Thyroid gland (tissue), 4 donors: Measurements from ENCODE around the gene GEMIN5. TPM values are rescaled to one million over a fixed set of nuclear protein-coding genes. Genes with fewer than 3 reads are reported as not detected.
A peak's percentile ranks its signal among the peaks of the same experiment; 100 is the strongest.

Source experiments
- DNase-seq, 2 donors: peaks; one replicate each; pipeline ENCODE4 v3.0.0-alpha.2; 2019
- H3K27ac ChIP-seq, 3 donors: fragments of 200-600 bp; sonication (generic); 1 replicate in 2 of 3; 2 replicates in 1 of 3; pipeline ENCODE4 v1.5.1; 2016 to 2019; ENCODE audit warnings: mild to moderate bottlenecking in 1 of 3, moderate library complexity in 1 of 3
- H3K27me3 ChIP-seq: fragments of 200-600 bp; sonication (generic); one replicate; pipeline ENCODE4 v1.5.1; 2019
- H3K36me3 ChIP-seq, 2 donors: fragments of 200-600 bp; sonication (generic); one replicate each; pipeline ENCODE4 v1.5.1; 2016 to 2019
- H3K4me1 ChIP-seq, 2 donors: fragments of 200-600 bp; sonication (generic); one replicate each; pipeline ENCODE4 v1.5.1; 2017 to 2019
- H3K4me3 ChIP-seq, 3 donors: fragments of 200-600 bp; sonication (generic); replicated peaks in 1 of 3; 1 replicate in 2 of 3; 2 replicates in 1 of 3; pipeline ENCODE4 v1.5.1; 2016; ENCODE audit warnings: mild to moderate bottlenecking in 1 of 3
- H3K9me3 ChIP-seq: fragments of 200-600 bp; sonication (generic); one replicate; pipeline ENCODE4 v1.5.1; 2017
- POLR2A ChIP-seq, 2 donors: fragments of 450-650 bp; IDR thresholded peaks; one replicate each; pipeline ENCODE4 v1.6.1; 2017; ENCODE audit warnings: antibody characterized with exemption in 2 of 2, mild to moderate bottlenecking in 2 of 2, moderate library complexity in 1 of 2
- WGBS, 2 donors: methylation state at CpG; one replicate each; pipeline ENCODE4 v1.1.5; 2017; 5-methylcytosine and 5-hydroxymethylcytosine counted together
- intact Hi-C: fragments of 100-400 bp; cut with DNase I; formaldehyde crosslinking; loops from one replicate; pipeline ENCODE4 v1.15.1; 2023
- total RNA-seq, 4 donors: library from RNA; depleted of rRNA; stranded (reverse); fragments of >200 nt; gene quantifications; one replicate each; pipeline ENCODE4 v1.2.3, GENCODE V29; 2016
- TF ChIP-seq, protein P1 (sequence below), 6 experiments: fragments of 200-600 bp in 3 of 6; fragments of 450-650 bp in 3 of 6; sonication (generic) in 3 of 6; IDR thresholded peaks; one replicate each; pipeline ENCODE4 v1.5.1; 2016 to 2019; ENCODE audit warnings: antibody characterized with exemption in 6 of 6, mild to moderate bottlenecking in 2 of 6, inconsistent platforms in 1 of 6, moderate library complexity in 1 of 6

The GEMIN5 gene
- total RNA-seq, 4 donors from 2014 or later = 13.6 to 20.1 (median 15.3) TPM

GRCh38 chr5:154850255-154851062 lies 87.6 kb downstream of the GEMIN5 start, which contains the start of gene FAXDC2:
TSS of gene FAXDC2 (minus strand) at chr5:154850603. CDS start at chr5:154838178, 12,425 bp downstream.
- H3K27me3 ChIP-seq = no peaks in the 10 kb centered on the region
- no peaks in the 10 kb centered on the region for H3K36me3 ChIP-seq
- intact Hi-C loops = loop anchor here (10.0 kb wide), 1 partner anchor 96 kb away; the partner anchor contains the start of gene LARP1
- peaks cover 31% of the 10 kb centered on the region in 2 donors for H3K4me1 ChIP-seq
- no peaks in the 10 kb centered on the region for H3K9me3 ChIP-seq
- H3K27ac ChIP-seq = peak within 1 kb of the TSS; percentile 75 to 84 (median 81)
- peak; percentile 85 to 88 for DNase-seq
- H3K4me3 ChIP-seq = peak within 1 kb of the TSS in 2 of 3 donors; percentile 26 to 32
- peak; percentile 30 to 90 for TF ChIP-seq POLR2A (IDR thresholded peaks at IDR 0.05)
- TF ChIP-seq, protein P1, sequence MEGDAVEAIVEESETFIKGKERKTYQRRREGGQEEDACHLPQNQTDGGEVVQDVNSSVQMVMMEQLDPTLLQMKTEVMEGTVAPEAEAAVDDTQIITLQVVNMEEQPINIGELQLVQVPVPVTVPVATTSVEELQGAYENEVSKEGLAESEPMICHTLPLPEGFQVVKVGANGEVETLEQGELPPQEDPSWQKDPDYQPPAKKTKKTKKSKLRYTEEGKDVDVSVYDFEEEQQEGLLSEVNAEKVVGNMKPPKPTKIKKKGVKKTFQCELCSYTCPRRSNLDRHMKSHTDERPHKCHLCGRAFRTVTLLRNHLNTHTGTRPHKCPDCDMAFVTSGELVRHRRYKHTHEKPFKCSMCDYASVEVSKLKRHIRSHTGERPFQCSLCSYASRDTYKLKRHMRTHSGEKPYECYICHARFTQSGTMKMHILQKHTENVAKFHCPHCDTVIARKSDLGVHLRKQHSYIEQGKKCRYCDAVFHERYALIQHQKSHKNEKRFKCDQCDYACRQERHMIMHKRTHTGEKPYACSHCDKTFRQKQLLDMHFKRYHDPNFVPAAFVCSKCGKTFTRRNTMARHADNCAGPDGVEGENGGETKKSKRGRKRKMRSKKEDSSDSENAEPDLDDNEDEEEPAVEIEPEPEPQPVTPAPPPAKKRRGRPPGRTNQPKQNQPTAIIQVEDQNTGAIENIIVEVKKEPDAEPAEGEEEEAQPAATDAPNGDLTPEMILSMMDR (IDR thresholded peaks at IDR 0.05) = no peak
- WGBS, 2 donors = 3 to 6% methylated on average over 11 of the region's 11 CpGs

GRCh38 chr5:154849791-154850201 lies 88.2 kb downstream of the GEMIN5 start:
- Histone ChIP-seq H3K27me3 (no peaks in the 10 kb centered on the region), H3K4me3 (peak overlapping the region in 2 of 3 donors; percentile 26 to 32), H3K4me1 (peaks cover 34% of the 10 kb centered on the region in 2 donors), H3K36me3 (no peaks in the 10 kb centered on the region), H3K27ac (peak overlapping the region; percentile 75 to 84 (median 81)), H3K9me3 (no peaks in the 10 kb centered on the region)
- intact Hi-C loops = loop anchor here (10.0 kb wide), 1 partner anchor 95 kb away; the partner anchor contains the start of gene LARP1
- WGBS, 2 donors = 10 to 15% methylated on average over 2 of the region's 2 CpGs
- DNase-seq = no peak
- TF ChIP-seq, protein P1 (IDR thresholded peaks at IDR 0.05) = no peak
- TF ChIP-seq POLR2A (IDR thresholded peaks at IDR 0.05) = no peak

DNA sequence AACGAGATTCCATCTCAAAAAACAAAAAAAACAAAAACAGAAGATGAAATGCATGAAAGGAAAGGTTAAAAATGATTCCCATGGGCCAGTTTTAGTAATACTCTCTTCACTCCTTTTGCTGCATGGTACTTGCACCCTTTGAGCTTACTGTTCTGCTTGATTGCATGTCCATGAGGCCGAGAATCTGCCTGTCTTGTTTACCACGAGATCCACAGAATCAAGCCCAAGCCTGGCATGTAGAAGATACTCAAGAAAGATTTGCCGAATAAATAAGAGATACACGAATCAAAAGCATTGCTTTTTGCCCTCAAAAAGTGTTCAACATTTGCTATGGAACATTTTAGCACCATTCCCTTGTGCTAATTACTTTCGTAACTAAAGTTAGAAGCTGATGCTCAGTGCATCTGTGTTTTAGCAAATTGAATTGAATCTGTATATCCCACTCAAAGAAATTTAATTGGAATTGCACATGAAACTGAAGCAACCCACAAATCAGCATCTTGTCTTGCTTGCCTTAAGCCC lies 88.7 kb downstream of the GEMIN5 start:
- H3K36me3 ChIP-seq = no peaks in the 10 kb centered on the region
- intact Hi-C loops = no loop called here
- H3K27me3 ChIP-seq = no peaks in the 10 kb centered on the region
- no peaks in the 10 kb centered on the region for H3K9me3 ChIP-seq
- peak overlapping the region; percentile 75 to 84 (median 81) for H3K27ac ChIP-seq
- peak in 1 of 2 donors; percentile 25 for DNase-seq
- peak overlapping the region in 1 of 3 donors; percentile 26 for H3K4me3 ChIP-seq
- TF ChIP-seq POLR2A (IDR thresholded peaks at IDR 0.05) = no peak
- TF ChIP-seq, protein P1 (IDR thresholded peaks at IDR 0.05) = no peak
- WGBS, 2 donors = 37 to 39% methylated on average over 6 of the region's 6 CpGs
- H3K4me1 ChIP-seq = peaks cover 34 to 36% of the 10 kb centered on the region in 2 donors

DNA sequence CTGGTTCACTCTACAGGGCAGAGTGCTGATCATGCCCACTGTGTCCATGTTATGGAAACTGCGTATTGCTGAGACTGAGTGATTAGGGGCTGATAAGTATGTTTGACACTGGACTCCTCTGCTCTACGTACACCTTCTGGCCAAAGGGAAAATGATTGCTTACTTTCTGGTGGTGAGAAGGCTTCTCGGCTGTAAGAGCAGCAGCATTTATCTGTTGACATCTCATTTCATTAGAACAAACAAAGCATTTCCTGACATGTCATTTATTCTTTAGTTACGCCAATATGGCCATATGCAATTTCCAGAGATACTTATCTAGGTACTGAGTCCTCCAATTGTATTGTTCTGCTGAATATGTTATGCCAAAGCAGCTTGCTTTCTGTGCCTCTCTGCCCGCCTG lies 93.2 kb downstream of the GEMIN5 start:
- Histone ChIP-seq H3K9me3 (no peaks in the 10 kb centered on the region), H3K27ac (peak overlapping the region in 1 of 3 donors; percentile 26), H3K36me3 (no peaks in the 10 kb centered on the region), H3K4me1 (peaks cover 20 to 48% of the 10 kb centered on the region in 2 donors), H3K4me3 (no peak overlapping the region), H3K27me3 (no peaks in the 10 kb centered on the region)
- TF ChIP-seq, protein P1 (IDR thresholded peaks at IDR 0.05) = no peak
- TF ChIP-seq POLR2A (IDR thresholded peaks at IDR 0.05) = no peak
- DNase-seq = no peak
- WGBS, 2 donors = 85 to 87% methylated on average over 5 of the region's 5 CpGs
- intact Hi-C loops = no loop called here
